ENCODE measurements around the gene ZNF350. TPM values are rescaled to one million over a fixed set of nuclear protein-coding genes. Genes with fewer than 3 reads are reported as not detected.
A peak's percentile ranks its signal among the peaks of the same experiment; 100 is the strongest.

Gene ZNF350
- total and polyA plus RNA-seq, 2 of the 13 experiments (the other 11 are each of a cell fraction or from before 2014, with no cell fraction given): 3.7 to 6.9 TPM

- TF ChIP-seq BRF2 (CRISPR knock-in tag; IDR thresholded peaks at IDR 0.05): 0 out of 2 replicates have a peak, but pooled peaks have one; percentile 60
- TF ChIP-seq HHEX (CRISPR knock-in tag; IDR thresholded peaks at IDR 0.05): no peak
- no peak for TF ChIP-seq IKZF1 (IDR thresholded peaks at IDR 0.05)
- TF ChIP-seq SP4 (CRISPR knock-in tag; IDR thresholded peaks at IDR 0.05): no peak
- 0 out of 2 replicates have a peak, but pooled peaks have one; percentile 53 for TF ChIP-seq ZNF333 (CRISPR knock-in tag; IDR thresholded peaks at IDR 0.05; ENCODE audit: borderline replicate concordance)
- TF ChIP-seq WIZ (CRISPR knock-in tag; IDR thresholded peaks at IDR 0.05): no peak
- no peak for TF ChIP-seq RFXANK (CRISPR knock-in tag; IDR thresholded peaks at IDR 0.05)
- no peak for TF ChIP-seq DNMT1 (CRISPR knock-in tag; IDR thresholded peaks at IDR 0.05)
- 0 out of 2 replicates have a peak, but pooled peaks have one; percentile 26 for TF ChIP-seq MXD1 (CRISPR knock-in tag; IDR thresholded peaks at IDR 0.05)
- no peak for TF ChIP-seq BATF2 (CRISPR knock-in tag; IDR thresholded peaks at IDR 0.05)
- TF ChIP-seq KAT8 (CRISPR knock-in tag; IDR thresholded peaks at IDR 0.05): peak; percentile 81
- peak; percentile 68; the same call in 1 of the 2 replicates for TF ChIP-seq KDM5B (CRISPR knock-in tag; IDR thresholded peaks at IDR 0.05; ENCODE audit: borderline replicate concordance)
- no peak for TF ChIP-seq SUZ12 (IDR thresholded peaks at IDR 0.05; ENCODE audit: low read depth, low read length)
- no peak for TF ChIP-seq MZF1 (CRISPR knock-in tag; IDR thresholded peaks at IDR 0.05; ENCODE audit: borderline replicate concordance)
- TF ChIP-seq ZNF143 (CRISPR knock-in tag; IDR thresholded peaks at IDR 0.05): peak; percentile 69
- TF ChIP-seq ZNF550 (CRISPR knock-in tag; IDR thresholded peaks at IDR 0.05; ENCODE audit: borderline replicate concordance): no peak
- no peak; the same call in 1 of the 2 replicates for TF ChIP-seq NFKBIZ (CRISPR knock-in tag; IDR thresholded peaks at IDR 0.05)
- no peak for TF ChIP-seq KAT7 (CRISPR knock-in tag; IDR thresholded peaks at IDR 0.05; ENCODE audit: borderline replicate concordance)
- no peak for TF ChIP-seq HDAC6 (IDR thresholded peaks at IDR 0.05; ENCODE audit: low read depth, low read length)
- TF ChIP-seq ZNF264 (CRISPR knock-in tag; IDR thresholded peaks at IDR 0.05): peak; percentile 80
- TF ChIP-seq ZNF740 (CRISPR knock-in tag; IDR thresholded peaks at IDR 0.05): no peak
- TF ChIP-seq ZNF335 (CRISPR knock-in tag; IDR thresholded peaks at IDR 0.05): peak; percentile 94
- no peak for TF ChIP-seq ZNF207 (IDR thresholded peaks at IDR 0.05; ENCODE audit: borderline replicate concordance)
- TF ChIP-seq ATM (IDR thresholded peaks at IDR 0.05; ENCODE audit: borderline replicate concordance): no peak
- TF ChIP-seq HNF4G (IDR thresholded peaks at IDR 0.05; ENCODE audit: borderline replicate concordance, low read depth, low read length): no peak; the same call in 1 of the 2 replicates
- peak; percentile 47; the same call in 1 of the 2 replicates for TF ChIP-seq HNF4G (CRISPR knock-in tag; IDR thresholded peaks at IDR 0.05; ENCODE audit: borderline replicate concordance, low read depth)
- no peak for TF ChIP-seq TRIM24 (CRISPR knock-in tag; IDR thresholded peaks at IDR 0.05)
- peak; percentile 73; the same call in 1 of the 2 replicates for TF ChIP-seq SRY (CRISPR knock-in tag; IDR thresholded peaks at IDR 0.05)
- TF ChIP-seq EZH2 (conservative IDR thresholded peaks at IDR 0.05; ENCODE audit: low read depth, low read length): no peak
- TF ChIP-seq MTERF4 (CRISPR knock-in tag; IDR thresholded peaks at IDR 0.05): no peak
Observed at GRCh38 chr19:52007806-52008557, 21.3 kb upstream of the ZNF350 start, which contains the start of gene ZNF615 (continued).

All from HepG2 (cell line).